ENCODE results near the gene MED16.
"Not testable (repeated sequence)": the region's sequence is repeated elsewhere in the genome, so short reads cannot be mapped to it uniquely, and the experiment has no call there.

Gene MED16

DNA sequence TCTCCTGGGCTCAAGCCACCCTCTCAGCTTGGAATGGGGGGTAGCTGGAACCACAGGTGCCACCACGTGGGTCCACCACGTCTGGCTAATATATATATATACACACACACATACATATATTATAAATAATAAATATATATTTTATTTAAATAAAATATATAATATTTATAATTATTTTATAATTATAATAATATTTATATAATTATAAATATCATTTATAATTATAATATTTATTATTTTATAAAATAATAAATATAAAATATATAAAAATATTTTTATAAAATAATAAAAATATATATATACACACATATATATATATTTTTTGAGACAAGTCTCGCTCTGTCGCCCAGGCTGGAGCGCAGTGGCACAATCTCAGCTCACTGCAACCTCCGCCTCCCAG is 38.4 kb downstream of the MED16 start:
- DNase-seq (ENCODE audit: low read depth), result no peak

DNA sequence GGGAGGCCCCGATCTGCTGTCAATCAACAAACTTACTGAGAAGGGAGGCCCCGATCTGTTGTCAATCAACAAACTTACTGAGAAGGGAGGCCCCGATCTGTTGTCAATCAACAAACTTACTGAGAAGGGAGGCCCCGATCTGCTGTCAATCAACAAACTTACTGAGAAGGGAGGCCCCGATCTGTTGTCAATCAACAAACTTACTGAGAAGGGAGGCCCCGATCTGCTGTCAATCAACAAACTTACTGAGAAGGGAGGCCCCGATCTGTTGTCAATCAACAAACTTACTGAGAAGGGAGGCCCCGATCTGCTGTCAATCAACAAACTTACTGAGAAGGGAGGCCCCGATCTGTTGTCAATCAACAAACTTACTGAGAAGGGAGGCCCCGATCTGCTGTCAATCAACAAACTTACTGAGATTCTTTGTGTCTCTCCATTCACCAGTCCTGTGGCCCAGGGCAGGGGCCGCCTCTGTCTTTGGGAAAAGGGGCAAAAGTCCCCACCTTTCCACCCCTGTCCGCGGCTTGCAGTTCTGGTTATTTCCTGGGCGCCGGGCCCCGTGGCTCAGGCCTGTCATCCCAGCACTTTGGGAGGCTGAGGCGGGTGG is 39.3 kb downstream of the MED16 start:
- DNase-seq (ENCODE audit: low read depth), result not testable (repeated sequence)

DNA sequence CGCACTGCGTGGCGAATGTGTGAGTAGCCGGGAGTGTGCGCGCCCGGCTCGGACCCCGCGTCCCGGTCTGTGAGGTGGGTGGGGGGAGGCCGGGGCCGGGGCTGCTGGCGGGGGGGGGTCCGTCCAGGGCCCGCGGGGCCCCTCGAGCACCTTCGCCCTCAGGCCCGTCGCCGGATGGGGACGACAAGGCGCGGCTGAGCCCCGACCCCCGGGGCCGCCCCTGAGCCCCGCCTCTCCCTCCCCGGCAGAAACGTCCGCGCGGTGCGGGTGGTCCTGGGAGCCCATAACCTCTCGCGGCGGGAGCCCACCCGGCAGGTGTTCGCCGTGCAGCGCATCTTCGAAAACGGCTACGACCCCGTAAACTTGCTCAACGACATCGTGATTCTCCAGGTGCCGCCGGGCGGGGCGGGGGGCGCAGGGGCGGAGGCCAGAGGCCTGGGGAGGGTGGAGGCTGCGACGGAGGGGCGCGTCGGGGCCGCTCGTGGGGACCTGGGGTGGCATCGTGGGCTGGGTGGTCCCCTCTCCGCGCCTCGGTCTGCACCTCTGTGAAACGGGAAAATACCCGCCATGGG is 39.9 kb downstream of the MED16 start:
- no peak for DNase-seq (ENCODE audit: low read depth)

DNA sequence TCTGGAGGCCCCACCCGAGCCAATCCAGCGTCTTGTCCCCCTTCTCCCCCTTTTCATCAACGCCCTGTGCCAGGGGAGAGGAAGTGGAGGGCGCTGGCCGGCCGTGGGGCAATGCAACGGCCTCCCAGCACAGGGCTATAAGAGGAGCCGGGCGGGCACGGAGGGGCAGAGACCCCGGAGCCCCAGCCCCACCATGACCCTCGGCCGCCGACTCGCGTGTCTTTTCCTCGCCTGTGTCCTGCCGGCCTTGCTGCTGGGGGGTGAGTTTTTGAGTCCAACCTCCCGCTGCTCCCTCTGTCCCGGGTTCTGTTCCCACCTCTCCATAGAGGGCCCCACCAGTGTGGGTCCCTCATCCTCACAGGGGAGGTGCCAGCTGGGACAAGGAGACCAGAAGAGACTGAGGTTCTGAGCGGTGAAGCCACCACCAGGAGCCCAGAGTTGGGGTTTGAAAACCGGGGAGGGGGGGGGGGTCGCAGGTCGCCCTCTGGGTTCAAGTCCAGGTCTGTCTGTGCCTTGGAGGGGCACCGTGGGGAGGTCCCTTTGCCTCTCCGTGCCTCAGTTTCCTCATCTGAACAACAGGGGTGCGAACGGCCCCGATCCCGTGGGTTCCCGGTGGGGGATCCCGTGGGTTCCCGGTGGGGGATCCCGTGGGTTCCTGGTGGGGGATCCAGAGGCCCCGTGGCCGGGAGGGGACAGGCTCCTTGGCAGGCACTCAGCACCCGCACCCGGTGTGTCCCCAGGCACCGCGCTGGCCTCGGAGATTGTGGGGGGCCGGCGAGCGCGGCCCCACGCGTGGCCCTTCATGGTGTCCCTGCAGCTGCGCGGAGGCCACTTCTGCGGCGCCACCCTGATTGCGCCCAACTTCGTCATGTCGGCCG is 40.6 kb downstream of the MED16 start, which contains the start of gene ELANE:
Gene ELANE (plus strand): TSS at position 168 of the 878 bp plus-strand sequence. CDS start 26 bp downstream, at position 194.
- DNase-seq (ENCODE audit: low read depth), result no peak

DNA sequence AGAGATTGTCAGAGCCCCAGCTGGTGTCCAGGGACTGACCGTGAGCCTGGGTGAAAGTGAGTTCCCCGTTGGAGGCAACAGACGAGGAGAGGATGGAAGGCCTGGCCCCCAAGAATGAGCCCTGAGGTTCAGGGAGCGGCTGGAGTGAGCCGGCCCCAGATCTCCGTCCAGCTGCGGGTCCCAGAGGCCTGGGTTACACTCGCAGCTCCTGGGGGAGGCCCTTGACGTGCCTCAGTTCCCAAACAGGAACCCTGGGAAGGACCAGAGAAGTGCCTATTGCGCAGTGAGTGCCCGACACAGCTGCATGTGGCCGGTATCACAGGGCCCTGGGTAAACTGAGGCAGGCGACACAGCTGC is 42.0 kb downstream of the MED16 start:
- no peak for DNase-seq (ENCODE audit: low read depth)

DNA sequence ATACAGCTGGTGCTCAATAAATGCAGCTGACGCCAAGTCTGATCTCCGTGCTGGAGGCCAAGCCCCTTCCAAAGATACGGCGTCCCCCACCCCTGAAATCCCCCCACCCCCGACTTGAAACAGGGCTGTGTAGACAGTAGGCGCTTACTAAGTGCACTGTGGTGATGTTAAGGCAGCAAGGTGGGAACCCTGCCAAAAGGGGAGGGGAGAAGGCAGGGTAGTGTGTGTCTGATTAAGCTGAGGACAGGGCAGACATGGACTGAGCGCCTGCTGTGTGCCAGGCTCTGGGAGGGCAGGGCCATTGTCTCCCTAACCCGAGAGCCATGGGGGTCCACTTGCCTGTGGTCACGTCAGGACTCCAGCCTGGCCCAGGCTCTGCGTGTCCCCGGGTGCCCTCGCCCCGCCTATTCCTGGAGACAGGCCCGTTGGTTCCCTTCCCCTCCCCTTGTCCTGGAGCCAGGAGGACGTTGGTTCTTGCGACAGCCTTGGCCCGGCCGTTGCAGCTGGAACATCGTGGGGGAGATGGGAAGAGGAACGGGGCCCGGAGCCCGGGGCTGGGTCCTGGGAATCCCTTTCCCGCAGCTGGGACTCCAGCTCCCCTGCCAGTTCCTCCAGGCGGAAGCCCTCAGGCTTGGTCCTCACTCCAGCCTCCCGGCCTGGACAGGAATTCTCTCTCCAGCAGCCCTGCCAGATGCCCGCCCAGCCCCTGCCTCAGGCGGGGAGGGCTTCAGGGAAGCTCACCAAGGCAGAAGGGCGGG is 42.6 kb downstream of the MED16 start:
- no peak for DNase-seq (ENCODE audit: low read depth)

DNA sequence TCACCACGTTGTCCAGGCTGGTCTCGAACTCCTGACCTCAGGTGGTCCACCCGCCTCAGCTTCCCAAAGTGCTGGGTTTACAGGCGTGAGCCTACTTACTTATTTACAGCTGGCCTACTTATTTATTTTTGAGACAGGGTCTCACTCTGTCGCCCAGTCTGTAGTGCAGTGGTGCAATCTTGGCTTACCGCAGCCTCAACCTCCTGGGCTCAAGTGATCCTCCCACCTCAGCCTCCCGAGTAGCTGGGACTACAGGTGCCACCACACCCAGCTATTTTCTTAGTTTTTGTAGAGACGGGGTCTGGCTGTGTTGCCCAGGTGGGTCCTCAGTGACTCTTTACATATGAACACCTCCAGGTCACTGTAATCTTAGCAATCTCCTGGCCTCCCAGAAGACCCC is 43.8 kb downstream of the MED16 start:
- not testable (repeated sequence) for DNase-seq (ENCODE audit: low read depth)

DNA sequence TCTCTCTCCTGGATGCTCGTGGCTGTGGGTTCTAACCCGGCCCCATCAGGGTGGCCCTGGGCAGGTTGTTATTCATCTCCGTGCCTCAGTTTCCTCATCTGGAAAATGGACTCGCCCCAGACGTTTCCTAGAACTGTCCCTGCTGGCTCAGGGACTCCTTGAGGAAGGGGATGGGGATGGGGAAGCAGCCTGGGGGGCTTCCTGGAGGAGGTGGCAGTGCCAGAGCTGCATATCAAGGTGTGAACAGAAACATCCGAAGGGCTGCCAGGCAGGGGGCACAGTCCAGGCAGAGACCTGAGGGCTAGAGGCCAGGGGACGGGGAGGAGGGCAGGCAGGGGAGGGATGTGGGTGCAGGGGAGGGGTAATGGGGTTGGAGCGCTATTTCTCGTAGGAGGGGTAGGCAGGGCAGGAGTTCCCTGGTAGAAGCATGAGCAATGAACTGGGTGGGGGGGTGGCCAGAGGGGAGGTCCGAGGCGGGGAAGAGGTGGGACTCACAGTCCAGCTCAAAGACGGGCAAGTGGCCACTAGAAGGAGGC is 44.5 kb downstream of the MED16 start:
- no peak for DNase-seq (ENCODE audit: low read depth)

DNA sequence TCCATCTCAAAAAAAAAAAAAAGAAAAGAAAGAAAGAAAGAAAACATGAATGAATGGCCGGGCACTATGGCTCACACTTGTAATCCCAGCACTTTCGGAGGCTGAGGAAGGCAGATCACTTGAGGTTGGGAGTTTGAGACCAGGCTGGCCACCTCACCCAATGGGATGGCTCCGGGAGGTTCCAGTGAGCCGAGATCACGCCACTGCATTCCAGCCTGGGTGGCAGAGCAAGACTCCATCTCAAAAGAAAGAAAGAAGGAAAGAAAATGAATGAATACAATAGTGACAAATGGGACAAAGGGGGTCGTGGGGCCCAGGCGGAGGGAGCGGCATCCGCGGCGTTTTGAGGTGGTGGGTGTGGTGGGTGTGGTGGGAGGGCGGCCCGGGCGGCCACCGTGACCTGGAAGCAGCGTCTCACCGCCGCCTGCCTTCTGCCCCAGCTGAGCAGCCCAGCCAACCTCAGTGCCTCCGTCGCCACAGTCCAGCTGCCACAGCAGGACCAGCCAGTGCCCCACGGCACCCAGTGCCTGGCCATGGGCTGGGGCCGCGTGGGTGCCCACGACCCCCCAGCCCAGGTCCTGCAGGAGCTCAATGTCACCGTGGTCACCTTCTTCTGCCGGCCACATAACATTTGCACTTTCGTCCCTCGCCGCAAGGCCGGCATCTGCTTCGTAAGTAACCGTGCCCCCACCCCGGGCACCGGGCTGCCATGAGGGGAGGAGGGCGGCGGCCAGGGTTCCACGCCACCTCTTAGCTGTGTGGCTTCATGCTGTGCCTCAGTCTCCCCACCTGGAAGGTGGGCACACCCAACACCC is 47.1 kb downstream of the MED16 start:
- no peak for DNase-seq (ENCODE audit: low read depth)

DNA sequence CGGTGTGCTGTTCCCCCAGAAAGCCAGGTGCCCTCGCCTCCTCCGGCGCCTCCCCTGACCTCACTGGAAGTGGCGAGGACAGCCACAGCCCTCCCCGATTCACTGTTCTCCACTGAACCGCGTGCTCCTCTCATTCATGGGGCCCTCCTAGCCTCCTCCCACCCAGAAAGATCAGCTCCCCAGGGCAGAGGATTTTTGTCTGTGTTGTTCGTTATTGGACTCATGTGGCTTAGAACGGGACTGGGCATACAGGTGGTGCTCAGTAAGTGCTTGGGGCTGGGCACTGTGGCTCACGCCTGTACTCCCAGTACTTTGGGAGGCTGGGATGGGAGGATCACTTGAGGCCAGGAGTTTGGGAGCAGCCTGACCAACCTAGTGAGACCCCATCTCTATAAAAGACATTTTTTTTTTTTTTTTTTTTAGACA is 48.4 kb downstream of the MED16 start:
- DNase-seq (ENCODE audit: low read depth), result no peak

DNA sequence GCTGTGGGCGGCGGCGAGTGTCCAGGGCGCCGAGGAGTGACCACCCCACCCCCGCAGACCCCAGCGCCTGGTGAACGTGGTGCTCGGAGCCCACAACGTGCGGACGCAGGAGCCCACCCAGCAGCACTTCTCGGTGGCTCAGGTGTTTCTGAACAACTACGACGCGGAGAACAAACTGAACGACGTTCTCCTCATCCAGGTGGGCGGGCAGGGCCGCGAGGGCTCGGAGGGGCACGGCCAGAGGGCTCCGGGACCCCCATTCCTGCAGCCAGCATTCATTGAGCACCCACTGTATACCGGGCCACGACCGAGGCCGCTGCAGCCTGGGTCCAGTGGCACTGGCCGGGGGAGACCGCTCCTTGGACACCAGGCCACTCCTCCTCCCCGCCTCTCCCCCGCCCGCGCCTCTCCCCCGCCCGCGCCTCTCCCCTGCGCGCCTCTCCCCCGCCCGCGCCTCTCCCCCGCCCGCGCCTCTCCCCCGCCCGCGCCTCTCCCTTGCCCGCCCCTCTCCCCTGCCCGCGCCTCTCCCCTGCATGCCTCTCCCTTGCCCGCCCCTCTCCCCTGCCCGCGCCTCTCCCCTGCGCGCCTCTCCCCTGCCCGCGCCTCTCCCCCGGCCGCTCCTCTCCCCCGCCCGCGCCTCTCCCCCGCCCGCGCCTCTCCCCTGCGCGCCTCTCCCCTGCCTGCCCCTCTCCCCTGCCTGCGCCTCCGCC is 49.0 kb downstream of the MED16 start:
- DNase-seq (ENCODE audit: low read depth), result no peak

DNA sequence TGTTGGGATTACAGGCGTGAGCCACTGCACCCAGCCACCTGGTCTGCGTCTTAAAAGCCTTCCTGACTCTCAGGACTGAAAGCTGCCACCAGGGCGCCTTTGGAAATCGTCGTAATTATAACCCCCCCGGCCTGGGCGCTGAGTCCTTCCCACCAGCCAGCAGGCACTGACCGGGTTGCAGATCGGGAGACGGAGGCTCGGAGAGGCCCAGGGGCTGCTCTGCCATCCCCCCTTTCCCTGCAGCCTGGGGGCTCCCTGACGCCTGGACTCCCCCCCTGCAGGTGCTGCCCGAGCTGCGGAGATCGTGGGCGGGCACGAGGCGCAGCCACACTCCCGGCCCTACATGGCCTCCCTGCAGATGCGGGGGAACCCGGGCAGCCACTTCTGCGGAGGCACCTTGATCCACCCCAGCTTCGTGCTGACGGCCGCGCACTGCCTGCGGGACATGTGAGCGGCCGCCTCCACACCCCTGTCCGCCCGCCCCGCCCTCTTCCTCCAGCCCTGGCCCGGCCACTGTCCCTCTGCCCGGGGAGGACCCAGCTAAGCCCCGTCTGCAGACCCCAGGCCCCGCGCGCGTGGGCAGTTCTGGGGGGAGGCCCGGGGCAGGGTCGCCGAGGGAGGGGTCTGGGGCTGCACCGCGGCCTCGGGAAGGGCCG is 49.7 kb downstream of the MED16 start:
- no peak for DNase-seq (ENCODE audit: low read depth)

DNA sequence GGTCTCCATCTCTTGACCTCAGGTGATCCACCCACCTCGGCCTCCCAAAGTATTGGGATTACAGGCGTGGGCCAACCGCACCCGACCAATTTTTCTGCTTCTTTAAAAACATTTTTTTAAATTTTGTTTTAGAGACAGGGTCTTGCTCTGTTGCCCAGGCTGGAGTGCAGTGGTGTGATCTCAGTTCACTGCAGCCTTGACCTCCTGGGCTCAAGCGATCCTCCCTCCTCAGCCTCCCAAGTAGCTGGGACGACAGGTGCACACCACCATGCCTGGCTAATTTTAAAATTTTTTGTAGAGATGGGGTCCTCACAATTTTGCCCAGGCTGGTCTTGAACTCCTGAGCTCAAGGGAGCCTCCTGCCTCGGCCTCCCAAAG is 50.2 kb downstream of the MED16 start:
- not testable (repeated sequence) for DNase-seq (ENCODE audit: low read depth)

DNA sequence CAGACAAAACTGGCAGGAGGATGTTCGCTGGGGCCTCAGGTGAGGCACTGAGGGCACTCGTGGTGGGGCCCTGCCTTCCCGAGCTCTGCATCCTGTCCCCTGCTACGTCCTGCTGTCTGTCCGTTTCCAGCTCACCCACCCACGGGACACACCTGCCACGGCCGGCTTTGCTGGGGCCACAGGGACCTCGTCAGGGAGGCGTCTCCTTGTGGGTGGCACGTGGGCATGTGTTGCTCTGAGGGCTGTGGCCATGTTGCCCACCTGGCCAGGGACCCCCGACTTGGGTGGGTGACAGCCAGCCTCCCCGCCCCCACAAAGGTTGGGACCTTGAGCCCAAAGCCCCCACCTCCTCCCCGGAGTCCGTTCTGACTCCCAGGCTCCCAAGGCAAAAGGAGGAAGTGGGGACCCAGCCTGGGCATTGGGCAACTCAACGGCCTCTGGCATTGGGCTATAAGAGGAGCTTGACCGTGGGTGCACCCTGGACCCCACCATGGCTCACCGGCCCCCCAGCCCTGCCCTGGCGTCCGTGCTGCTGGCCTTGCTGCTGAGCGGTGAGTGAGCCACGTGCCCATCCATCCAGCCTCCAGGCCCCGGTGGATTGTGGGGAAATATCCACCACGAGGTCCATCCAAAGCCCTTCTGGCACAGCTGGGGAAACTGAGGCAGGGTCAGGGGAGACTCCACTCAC is 52.3 kb downstream of the MED16 start, which contains the start of gene PRTN3:
Gene PRTN3 (plus strand): TSS at position 481 of the 688 bp plus-strand sequence. CDS start 10 bp downstream, at position 491.
- no peak for DNase-seq (ENCODE audit: low read depth)

DNA sequence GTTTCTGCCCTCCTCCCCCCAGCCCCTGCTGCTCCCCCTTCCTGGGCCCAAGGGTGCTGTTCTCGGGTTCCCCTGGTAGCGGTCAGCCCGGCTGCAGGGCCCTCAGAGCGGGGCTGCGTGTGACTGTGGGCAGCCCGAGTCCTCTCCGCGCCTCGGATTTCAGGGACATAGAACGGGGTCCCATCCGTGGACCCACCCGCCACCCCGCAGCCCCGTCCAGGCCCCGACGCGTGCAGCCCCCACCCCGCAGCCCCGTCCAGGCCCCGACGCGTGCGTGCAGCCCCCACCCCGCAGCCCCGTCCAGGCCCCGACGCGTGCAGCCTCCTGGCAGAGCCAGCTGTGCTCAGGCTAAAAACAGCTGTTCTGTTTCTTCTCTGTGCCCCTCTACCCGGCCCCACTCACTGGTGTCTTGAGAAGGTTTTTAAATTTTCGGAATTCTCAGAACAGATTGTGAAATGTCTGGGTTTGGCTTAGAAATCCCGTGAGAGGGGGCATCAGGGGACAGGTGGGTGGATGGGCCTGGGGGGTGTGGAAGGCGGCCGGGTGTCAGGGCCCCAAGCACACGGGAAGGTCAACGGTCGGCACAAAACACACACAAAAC is 57.7 kb downstream of the MED16 start:
- DNase-seq (ENCODE audit: low read depth), result no peak

DNA sequence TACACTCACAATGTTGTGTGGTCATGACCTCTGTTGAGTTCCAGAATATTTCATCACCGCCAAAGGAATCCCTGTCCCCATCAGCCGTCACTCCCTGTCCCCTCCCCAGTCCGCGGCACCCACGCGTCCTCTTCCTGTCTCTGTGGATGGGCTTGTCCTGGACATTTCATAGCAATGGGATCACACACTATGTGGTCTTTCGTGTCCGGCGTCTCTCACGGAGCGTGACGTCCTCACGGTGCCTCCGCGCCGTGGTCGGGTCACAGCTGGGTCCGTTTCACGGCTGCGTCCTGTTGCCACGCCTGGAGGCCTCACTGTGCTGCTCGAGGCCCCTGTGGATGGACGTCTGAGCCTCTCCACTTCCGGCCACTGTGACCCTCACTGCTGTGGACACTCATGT is 58.8 kb downstream of the MED16 start:
- no peak for DNase-seq (ENCODE audit: low read depth)

DNA sequence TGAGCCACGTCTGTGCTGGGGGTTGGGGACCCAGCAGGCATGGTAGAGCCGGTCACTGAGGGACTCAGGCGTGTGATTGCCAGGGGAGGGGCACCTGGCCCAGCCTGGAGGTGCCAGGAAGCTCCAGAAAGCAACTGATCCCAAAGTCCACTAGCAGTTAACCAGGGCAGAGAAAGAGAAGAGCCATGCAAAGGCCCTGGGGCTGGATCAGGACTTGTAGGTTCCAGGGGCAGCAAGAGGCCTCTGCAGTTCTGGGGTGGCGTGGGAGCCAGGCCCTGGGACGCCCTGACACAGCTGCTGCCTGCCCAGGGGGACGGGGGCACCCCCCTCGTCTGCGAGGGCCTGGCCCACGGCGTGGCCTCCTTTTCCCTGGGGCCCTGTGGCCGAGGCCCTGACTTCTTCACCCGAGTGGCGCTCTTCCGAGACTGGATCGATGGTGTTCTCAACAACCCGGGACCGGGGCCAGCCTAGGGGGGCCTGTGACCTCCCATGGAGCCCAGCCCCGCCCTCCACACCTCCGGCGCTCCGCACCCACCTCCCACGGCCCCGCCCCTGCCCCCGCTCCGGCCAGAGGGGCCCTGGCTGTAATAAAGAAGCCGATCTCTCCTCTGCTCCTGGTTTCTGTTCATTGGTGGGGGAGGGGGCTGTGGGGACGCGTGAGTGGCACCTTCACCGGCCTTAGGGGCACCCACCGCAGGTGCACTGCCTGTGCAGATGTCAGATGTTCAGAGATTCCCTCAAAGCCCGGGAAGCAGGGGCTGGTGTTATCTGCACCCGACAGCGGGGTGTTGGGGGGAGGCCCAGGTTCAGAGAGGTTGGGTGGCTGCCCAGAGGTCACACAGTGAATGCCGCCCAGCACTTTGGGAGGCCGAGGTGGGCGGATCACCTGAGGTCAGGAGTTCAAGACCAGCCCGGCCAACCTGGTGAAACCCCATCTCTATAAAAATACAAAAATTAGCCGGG is 61.3 kb downstream of the MED16 start:
- DNase-seq (ENCODE audit: low read depth), result no peak

Data from stimulated activated CD8-positive, alpha-beta memory T cell treated with anti-CD3 and anti-CD28 coated beads, Interleukin-4, amount 100 ng/mL, for 24 hours (primary cell).